MCF 10A (cell line): ENCODE data around the gene PBOV1. TPM values are rescaled to one million over a fixed set of nuclear protein-coding genes. Genes with fewer than 3 reads are reported as not detected.
"Not testable (repeated sequence)": the region's sequence is repeated elsewhere in the genome, so short reads cannot be mapped to it uniquely, and the experiment has no call there.

ENCODE experiments used
- BruUV-seq: library from RNA; stranded (reverse); fragments of 400-500 nt; replicated peaks from 2 replicates; lab custom pipeline; 2021; lab: Mats Ljungman, UMichigan
- CTCF ChIA-PET: fragments of 300-600 bp; sonication (Branson Sonifier 250); formaldehyde crosslinking; extraction: SDS; loops from one replicate; lab custom pipeline; 2021; ENCODE audit warnings: antibody characterized with exemption, inconsistent platforms; lab: Yijun Ruan, JAX
- POLR2A ChIA-PET: fragments of 300-600, 350-650 bp; sonication (Branson Sonifier 250); formaldehyde crosslinking; extraction: SDS; loops from one replicate; lab custom pipeline; 2020; ENCODE audit warnings: antibody characterized with exemption, inconsistent platforms; lab: Yijun Ruan, JAX
- DNase-seq: peaks from one replicate; pipeline ENCODE4 v3.0.0-alpha.2; 2018; ENCODE audit not compliant: unreplicated experiment
- H3K27ac Mint-ChIP-seq: one replicate; pipeline ENCODE4 v1.8.0; 2022; ENCODE audit warnings: mild to moderate bottlenecking, low read depth, mixed read lengths; ENCODE audit not compliant: unreplicated experiment
- H3K27me3 Mint-ChIP-seq: one replicate; pipeline ENCODE4 v1.8.0; 2022; ENCODE audit warnings: mixed read lengths; ENCODE audit not compliant: insufficient read depth, unreplicated experiment
- H3K36me3 Mint-ChIP-seq: one replicate; pipeline ENCODE4 v1.8.0; 2022; ENCODE audit warnings: mild to moderate bottlenecking, moderate library complexity, mixed read lengths; ENCODE audit not compliant: insufficient read depth, unreplicated experiment
- H3K4me1 Mint-ChIP-seq: one replicate; pipeline ENCODE4 v1.8.0; 2022; ENCODE audit warnings: mixed read lengths; ENCODE audit not compliant: insufficient read depth, unreplicated experiment
- H3K4me3 Mint-ChIP-seq: one replicate; pipeline ENCODE4 v1.8.0; 2022; ENCODE audit warnings: mild to moderate bottlenecking, moderate library complexity, mixed read lengths; ENCODE audit not compliant: unreplicated experiment
- H3K9me3 Mint-ChIP-seq: one replicate; pipeline ENCODE4 v1.8.0; 2022; ENCODE audit warnings: mixed read lengths; ENCODE audit not compliant: unreplicated experiment
- intact Hi-C: fragments of 100-400 bp; cut with micrococcal nuclease; formaldehyde crosslinking; loops from 2 replicates; pipeline ENCODE4 v1.14.1; 2022
- total RNA-seq: library from RNA; stranded (reverse); gene quantifications from 2 replicates; pipeline ENCODE4 v1.2.3, GENCODE V29; 2022
- TF ChIP-seq, protein P1 (sequence below): fragments of 200-600 bp; IDR thresholded peaks from one replicate; pipeline ENCODE4 v1.8.0; 2022; ENCODE audit warnings: antibody characterized with exemption, mild to moderate bottlenecking; ENCODE audit not compliant: unreplicated experiment

The PBOV1 gene
- total RNA-seq, 1 experiment from 2014 or later: not detected

GRCh38 chr6:138219398-138219797 is 1.1 kb upstream of the PBOV1 start:
- Mint-ChIP-seq H3K27me3 (no peaks in the 10 kb centered on the region), H3K9me3 (no peaks in the 10 kb centered on the region), H3K27ac (no peak overlapping the region), H3K36me3 (no peaks in the 10 kb centered on the region), H3K4me3 (no peak overlapping the region), H3K4me1 (no peaks in the 10 kb centered on the region)
- DNase-seq: no peak
- intact Hi-C loops: no loop called here
- no TSS peak for BruUV-seq
- TF ChIP-seq, protein P1, sequence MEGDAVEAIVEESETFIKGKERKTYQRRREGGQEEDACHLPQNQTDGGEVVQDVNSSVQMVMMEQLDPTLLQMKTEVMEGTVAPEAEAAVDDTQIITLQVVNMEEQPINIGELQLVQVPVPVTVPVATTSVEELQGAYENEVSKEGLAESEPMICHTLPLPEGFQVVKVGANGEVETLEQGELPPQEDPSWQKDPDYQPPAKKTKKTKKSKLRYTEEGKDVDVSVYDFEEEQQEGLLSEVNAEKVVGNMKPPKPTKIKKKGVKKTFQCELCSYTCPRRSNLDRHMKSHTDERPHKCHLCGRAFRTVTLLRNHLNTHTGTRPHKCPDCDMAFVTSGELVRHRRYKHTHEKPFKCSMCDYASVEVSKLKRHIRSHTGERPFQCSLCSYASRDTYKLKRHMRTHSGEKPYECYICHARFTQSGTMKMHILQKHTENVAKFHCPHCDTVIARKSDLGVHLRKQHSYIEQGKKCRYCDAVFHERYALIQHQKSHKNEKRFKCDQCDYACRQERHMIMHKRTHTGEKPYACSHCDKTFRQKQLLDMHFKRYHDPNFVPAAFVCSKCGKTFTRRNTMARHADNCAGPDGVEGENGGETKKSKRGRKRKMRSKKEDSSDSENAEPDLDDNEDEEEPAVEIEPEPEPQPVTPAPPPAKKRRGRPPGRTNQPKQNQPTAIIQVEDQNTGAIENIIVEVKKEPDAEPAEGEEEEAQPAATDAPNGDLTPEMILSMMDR: no peak
- CTCF ChIA-PET: interaction anchor here (1.1 kb wide), 1 partner anchor 89 kb away, joined by 3 read pairs; no protein-coding TSS in a partner anchor
- POLR2A ChIA-PET: no interaction called here

DNA sequence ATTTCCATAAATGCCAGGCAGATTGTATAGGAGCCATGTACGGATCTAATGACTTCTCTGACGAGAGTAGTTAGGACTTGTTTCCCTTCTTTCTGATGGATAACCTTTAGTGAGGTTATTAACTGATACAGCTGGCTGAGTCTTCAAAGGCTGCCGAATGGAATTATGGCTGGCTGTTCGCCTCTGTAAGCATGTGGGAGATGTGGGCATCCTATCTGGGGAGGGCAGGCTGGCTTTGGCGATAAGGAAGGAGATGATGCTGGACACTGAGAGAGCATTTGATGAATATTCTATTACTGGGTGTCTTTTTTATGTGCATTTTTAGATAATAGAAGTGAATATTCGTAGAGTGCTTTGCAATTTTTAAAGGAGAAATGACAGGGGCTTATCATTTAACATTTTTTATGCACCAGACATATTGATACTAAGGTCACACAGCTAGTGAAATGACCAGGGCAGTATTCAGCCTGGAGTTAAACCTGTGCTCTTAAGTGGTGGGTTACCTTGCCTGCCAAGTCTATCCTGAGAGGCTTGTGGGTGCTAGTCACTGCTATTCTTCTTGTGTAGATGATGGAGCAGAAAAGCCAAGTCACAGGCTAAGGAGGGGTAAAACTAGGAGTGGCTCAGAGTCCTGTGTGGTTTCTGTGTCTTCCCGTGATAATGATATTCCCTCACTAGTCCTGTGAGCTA is 3.1 kb downstream of the PBOV1 start:
- intact Hi-C loops: no loop called here
- no peaks in the 10 kb centered on the region for H3K9me3 Mint-ChIP-seq
- ChIA-PET POLR2A (no interaction called here), CTCF (interaction anchor here (0.6 to 1.0 kb wide), 2 partner anchors 35 to 526 kb away, joined by 3 to 4 read pairs; no protein-coding TSS in a partner anchor)
- BruUV-seq: no TSS peak
- H3K4me3 Mint-ChIP-seq: no peak overlapping the region
- H3K27me3 Mint-ChIP-seq: no peaks in the 10 kb centered on the region
- H3K4me1 Mint-ChIP-seq: no peaks in the 10 kb centered on the region
- DNase-seq: no peak
- H3K27ac Mint-ChIP-seq: no peak overlapping the region
- no peaks in the 10 kb centered on the region for H3K36me3 Mint-ChIP-seq
- TF ChIP-seq, protein P1: no peak

- CTCF ChIA-PET, DNase-seq, intact Hi-C loops, H3K27ac Mint-ChIP-seq, BruUV-seq, H3K27me3 Mint-ChIP-seq, H3K4me3 Mint-ChIP-seq, H3K36me3 Mint-ChIP-seq, H3K9me3 Mint-ChIP-seq, POLR2A ChIA-PET, H3K4me1 Mint-ChIP-seq: not testable (repeated sequence)
Observed at GRCh38 chr6:138212530-138212929, 5.8 kb downstream of the PBOV1 start.

GRCh38 chr6:138211601-138212000 is 6.7 kb downstream of the PBOV1 start:
- Mint-ChIP-seq H3K36me3 (no peaks in the 10 kb centered on the region), H3K4me3 (no peak overlapping the region), H3K9me3 (no peaks in the 10 kb centered on the region), H3K27me3 (no peaks in the 10 kb centered on the region), H3K4me1 (no peaks in the 10 kb centered on the region), H3K27ac (no peak overlapping the region)
- TF ChIP-seq, protein P1: no peak
- ChIA-PET POLR2A (interaction anchor here (0.6 to 1.0 kb wide), 2 partner anchors 17 to 193 kb away, joined by 3 to 4 read pairs; partner anchors contain the start of gene HEBP2), CTCF (interaction anchor here (0.7 to 1.4 kb wide), 2 partner anchors 77 to 641 kb away, joined by 3 to 4 read pairs; no protein-coding TSS in a partner anchor)
- no peak for DNase-seq
- BruUV-seq: no TSS peak
- intact Hi-C loops: no loop called here
